ENCODE data around the gene HSD11B1L.

DNA sequence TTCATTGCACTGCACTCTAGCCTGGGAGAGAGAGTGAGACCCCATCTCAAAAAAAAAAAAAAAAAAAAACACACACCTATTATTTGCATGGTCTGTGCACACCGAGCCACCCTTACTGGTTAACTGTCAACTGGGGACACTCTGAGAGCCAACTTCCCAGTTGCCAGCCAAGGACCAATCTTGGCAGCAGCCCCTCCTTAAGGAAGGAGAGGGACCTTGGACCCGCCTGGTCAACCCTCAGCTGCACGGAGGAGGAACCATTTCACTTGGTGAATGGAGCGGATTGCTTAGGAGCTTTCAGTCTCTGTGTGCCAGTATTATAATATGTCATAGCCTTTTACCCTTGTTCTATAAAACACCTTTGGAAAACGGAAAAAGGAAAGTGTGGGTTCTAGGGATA, 25.4 kb upstream of the HSD11B1L start:
- TF ChIP-seq, protein P1, sequence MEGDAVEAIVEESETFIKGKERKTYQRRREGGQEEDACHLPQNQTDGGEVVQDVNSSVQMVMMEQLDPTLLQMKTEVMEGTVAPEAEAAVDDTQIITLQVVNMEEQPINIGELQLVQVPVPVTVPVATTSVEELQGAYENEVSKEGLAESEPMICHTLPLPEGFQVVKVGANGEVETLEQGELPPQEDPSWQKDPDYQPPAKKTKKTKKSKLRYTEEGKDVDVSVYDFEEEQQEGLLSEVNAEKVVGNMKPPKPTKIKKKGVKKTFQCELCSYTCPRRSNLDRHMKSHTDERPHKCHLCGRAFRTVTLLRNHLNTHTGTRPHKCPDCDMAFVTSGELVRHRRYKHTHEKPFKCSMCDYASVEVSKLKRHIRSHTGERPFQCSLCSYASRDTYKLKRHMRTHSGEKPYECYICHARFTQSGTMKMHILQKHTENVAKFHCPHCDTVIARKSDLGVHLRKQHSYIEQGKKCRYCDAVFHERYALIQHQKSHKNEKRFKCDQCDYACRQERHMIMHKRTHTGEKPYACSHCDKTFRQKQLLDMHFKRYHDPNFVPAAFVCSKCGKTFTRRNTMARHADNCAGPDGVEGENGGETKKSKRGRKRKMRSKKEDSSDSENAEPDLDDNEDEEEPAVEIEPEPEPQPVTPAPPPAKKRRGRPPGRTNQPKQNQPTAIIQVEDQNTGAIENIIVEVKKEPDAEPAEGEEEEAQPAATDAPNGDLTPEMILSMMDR (IDR thresholded peaks at IDR 0.05) = no peak
- TF ChIP-seq POLR2A (IDR thresholded peaks at IDR 0.05) = no peak
